ENCODE measurements around the gene ATAT1.

ATAT1 gene

DNA sequence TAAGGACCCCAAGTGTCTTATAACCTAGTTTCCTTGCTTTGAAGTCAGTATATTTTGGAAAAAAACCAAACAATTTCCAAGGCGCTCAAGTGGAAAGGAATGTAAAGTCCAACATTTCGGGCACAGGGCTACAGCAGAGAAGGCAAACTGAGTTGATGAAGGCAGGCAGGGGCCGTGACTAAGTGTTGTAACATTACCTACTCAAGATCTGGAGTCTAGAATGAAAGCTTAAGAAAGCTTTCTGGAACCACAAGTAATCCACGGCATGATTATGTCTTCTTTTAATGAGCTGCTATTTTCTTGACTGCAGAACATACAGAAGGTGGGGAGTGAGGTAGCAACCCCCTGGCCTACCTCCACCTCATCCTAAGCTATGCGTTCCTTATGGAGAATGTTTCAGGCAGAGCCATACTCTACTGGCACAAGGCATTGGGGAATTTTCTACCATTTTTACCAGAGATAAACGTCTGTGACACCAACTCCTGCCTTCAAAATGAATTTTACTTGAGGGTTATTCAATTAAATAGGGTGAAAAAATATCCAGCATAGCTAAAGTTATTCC, 13.9 kb upstream of the ATAT1 start:
- TF ChIP-seq, protein P1, sequence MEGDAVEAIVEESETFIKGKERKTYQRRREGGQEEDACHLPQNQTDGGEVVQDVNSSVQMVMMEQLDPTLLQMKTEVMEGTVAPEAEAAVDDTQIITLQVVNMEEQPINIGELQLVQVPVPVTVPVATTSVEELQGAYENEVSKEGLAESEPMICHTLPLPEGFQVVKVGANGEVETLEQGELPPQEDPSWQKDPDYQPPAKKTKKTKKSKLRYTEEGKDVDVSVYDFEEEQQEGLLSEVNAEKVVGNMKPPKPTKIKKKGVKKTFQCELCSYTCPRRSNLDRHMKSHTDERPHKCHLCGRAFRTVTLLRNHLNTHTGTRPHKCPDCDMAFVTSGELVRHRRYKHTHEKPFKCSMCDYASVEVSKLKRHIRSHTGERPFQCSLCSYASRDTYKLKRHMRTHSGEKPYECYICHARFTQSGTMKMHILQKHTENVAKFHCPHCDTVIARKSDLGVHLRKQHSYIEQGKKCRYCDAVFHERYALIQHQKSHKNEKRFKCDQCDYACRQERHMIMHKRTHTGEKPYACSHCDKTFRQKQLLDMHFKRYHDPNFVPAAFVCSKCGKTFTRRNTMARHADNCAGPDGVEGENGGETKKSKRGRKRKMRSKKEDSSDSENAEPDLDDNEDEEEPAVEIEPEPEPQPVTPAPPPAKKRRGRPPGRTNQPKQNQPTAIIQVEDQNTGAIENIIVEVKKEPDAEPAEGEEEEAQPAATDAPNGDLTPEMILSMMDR (conservative IDR thresholded peaks at IDR 0.05; ENCODE audit: low read depth, low read length), result no peak
- DNase-seq (ENCODE audit: low read depth), result peak; percentile 81
- no peak overlapping the region for H3K4me3 ChIP-seq (ENCODE audit: low read depth, low read length)

DNA sequence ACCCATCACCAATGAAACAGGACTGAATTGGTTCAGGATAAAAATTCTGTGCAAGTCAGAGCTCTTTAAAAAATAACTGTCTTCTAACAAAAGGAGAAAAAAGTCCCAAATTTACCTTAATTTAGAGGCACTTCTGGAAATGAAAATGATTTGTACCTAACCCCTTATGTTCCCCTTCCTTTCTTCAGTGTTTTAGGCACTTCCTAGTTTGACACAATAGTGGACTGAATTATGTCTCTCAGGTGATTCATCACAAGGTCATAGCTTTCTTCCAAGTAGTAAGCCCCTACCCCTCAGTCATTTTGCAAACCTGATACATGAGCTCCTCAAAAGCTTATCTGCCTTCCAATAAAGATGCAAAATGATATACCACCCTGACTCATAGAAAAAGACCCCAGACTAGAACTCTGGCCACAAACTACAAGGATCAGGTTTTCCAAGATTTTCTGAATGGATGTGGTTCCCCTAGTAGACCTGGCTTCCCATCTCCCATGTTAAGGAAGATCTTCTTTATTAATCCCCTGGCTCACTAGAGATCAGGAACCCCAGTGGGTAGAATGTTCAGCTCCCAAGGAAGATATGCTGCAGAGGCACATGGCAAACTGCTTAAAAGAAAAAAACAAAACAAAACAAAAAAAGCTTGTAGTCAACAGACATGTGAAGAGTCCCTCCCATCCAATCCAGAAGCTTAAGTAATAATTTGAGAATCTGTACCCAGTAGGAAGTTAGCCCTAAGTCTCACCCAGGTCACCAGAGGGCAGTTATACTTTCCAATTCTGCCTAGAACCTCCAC, 13.2 kb upstream of the ATAT1 start:
- DNase-seq (ENCODE audit: low read depth), result peak; percentile 47
- no peak overlapping the region for H3K4me3 ChIP-seq (ENCODE audit: low read depth, low read length)
- TF ChIP-seq, protein P1 (conservative IDR thresholded peaks at IDR 0.05; ENCODE audit: low read depth, low read length), result no peak

DNA sequence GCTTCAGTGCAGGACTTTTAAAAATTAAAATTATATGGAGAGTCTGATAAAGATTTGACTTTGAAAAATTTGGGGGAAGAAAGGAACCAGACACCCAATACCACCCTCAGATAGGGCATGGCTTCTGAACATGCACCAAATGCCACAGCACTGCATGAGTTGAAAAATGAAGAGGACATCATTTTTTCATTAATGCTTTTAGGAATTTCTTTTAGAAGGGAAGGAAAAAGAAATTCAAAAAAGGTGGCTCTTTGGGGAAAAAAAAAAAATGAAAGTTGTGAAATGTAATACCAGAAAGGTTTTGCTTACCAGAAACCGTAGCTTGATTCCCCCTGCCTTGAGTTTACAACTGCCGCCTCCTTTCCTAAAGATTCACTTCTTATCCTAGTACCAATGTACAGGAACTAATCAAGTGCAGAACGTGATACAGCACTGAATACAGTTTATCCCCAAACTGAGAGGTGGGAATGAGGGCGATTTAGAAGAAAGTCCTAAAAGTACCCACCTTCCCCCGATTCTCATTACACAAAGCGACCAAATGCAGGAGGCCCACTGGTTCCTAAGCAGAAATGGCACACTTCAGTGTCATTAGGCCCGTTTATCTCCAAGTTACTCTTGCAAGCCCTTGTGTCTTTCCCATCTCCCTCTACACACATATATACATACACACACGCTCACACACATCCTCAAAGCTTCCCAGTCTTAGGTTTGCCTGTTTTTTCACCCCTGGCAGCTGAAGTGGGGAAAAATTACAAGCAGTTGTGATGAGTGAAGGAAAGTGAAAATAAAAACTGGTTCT, 12.4 kb upstream of the ATAT1 start:
- peak overlapping the region; percentile 24 for H3K4me3 ChIP-seq (ENCODE audit: low read depth, low read length)
- TF ChIP-seq, protein P1 (conservative IDR thresholded peaks at IDR 0.05; ENCODE audit: low read depth, low read length), result no peak
- peak; percentile 33 for DNase-seq (ENCODE audit: low read depth)

DNA sequence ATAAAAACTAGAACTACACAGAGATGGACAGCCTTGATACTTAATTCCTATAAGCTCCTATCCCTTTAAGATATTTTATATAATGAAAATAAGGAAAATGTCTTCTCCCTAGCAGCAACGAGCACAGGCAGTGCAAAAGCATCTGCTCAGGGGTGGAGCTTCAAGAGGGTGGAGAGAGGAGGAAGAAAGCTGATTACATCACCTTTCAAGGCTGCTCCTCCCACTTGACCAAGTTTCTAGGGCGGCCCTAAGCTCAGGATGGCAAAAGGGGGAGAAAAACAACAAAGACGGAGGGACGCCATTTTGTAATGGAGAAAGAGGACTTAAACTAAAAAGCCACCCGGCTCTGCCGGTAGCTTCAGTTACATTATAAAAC, 11.8 kb upstream of the ATAT1 start:
- TF ChIP-seq, protein P1 (conservative IDR thresholded peaks at IDR 0.05; ENCODE audit: low read depth, low read length), result no peak
- peak; percentile 99 for DNase-seq (ENCODE audit: low read depth)
- H3K4me3 ChIP-seq (ENCODE audit: low read depth, low read length), result peak overlapping the region; percentile 24

DNA sequence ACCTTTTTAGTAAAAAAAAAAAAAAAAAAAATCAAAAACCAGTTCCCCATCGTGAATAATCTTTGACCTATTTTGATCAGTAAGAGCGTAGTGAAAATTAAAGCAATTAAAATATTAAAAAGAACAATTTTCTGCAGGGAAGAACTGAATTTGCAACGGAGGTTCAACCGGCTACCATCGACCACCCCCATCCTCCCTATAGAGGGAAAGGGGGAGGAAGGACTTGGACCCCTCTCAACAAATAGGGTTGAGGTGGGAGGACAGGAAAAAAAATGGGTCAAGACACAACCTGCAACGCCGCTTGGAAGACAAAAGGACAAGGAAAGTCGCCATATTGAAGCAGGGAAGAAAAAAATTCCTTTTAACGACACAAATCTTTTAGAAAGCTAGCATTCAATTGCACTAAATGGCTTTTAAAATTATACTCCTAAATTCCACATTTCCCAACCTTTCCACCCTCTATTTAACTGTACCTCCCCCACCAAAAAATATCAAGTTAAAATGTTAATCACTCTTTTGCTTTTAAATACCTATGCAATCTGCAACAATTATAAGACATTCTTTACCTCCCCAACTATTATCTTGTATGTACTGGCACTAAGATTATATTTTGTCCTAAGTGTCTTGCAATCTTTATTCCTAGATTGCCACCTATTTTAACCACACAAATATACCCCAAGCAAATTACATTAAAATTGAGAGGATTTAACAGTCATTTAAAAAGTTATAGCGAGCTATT, 11.3 kb upstream of the ATAT1 start:
- TF ChIP-seq, protein P1 (conservative IDR thresholded peaks at IDR 0.05; ENCODE audit: low read depth, low read length), result no peak
- peak; percentile 91 for DNase-seq (ENCODE audit: low read depth)
- H3K4me3 ChIP-seq (ENCODE audit: low read depth, low read length), result peak overlapping the region; percentile 90

DNA sequence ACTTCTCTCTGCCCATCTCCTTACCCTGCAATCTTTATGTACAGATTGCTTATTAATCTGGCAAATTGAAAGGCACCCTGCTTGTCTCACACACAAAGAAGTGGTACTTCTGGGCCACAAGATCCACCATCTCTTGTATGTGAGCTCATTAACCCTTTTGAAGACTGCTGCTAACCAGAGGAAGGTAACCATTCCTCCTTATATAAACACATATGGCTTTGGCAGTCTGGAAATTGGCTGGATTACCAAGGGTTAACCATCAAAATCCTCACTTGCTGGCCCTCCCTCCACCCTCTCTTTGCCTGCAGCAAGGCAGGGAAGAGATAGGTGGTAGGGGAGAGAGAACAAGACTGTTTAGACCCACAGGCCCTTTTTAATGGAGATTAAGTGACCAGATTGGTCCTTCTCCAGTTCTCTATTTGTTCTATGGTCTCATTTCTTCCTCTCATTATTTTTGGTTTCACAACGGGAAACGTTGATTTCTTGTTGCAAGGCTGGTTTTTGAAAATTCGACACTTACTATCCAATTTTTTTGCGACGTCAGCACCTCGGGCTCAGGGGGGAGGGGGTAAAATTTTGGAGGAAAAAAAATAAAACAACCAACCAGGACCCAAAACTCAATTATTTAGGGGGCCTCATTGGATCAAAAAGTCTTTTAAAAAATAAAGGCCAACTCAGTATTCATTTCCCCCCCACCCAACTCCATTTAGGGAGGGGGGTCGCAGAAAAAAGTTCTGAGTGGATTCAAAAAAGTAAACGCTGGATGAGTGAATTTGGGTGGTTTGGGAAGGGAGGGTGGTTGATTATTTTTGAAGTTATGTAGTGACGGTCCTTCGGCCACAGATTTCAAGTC, 10.5 kb upstream of the ATAT1 start:
- TF ChIP-seq, protein P1 (conservative IDR thresholded peaks at IDR 0.05; ENCODE audit: low read depth, low read length), result no peak
- DNase-seq (ENCODE audit: low read depth), result peak; percentile 45
- peak overlapping the region; percentile 90 for H3K4me3 ChIP-seq (ENCODE audit: low read depth, low read length)

Measured in choroid plexus epithelial cell (primary cell).